GM12878 (cell line): ENCODE data around the gene TPGS1. TPM values are rescaled to one million over a fixed set of nuclear protein-coding genes. Genes with fewer than 3 reads are reported as not detected.

Experiments used
- ATAC-seq: fragments of 200-7000 bp; cut with Tn5 transposase; 3 replicates; pipeline ENCODE4 v1.9.1; 2020; ENCODE audit warnings: mild to moderate bottlenecking, moderate library complexity
- BruUV-seq: library from RNA; stranded (reverse); fragments of 400-500 nt; replicated peaks from 2 replicates; lab custom pipeline; 2021; lab: Mats Ljungman, UMichigan
- CTCF ChIA-PET: fragments of 300-600 bp; sonication (Branson Sonifier 250); formaldehyde crosslinking; extraction: SDS; loops from one replicate; lab custom pipeline; 2021; ENCODE audit warnings: inconsistent platforms; lab: Yijun Ruan, JAX
- POLR2A ChIA-PET: fragments of 350-600 bp; formaldehyde crosslinking; extraction: SDS; loops from one replicate; lab custom pipeline; 2021; ENCODE audit warnings: inconsistent platforms; lab: Charles Lee
- RAD21 ChIA-PET: fragments of 300-600 bp; sonication (Branson Sonifier 250); formaldehyde crosslinking; loops from one replicate; lab custom pipeline; 2023; ENCODE audit warnings: antibody characterized with exemption; ENCODE audit not compliant: unreplicated experiment; lab: Charles Lee
- SMC1A ChIA-PET: fragments of 300-600 bp; sonication (Branson Sonifier 250); formaldehyde crosslinking; loops from one replicate; lab custom pipeline; 2023; ENCODE audit not compliant: unreplicated experiment, uncharacterized antibody; lab: Charles Lee
- DNase-seq: peaks from one replicate; pipeline ENCODE4 v3.0.0-alpha.2; 2011; ENCODE audit warnings: low read depth, low spot score
- FAIRE-seq: peaks from 3 replicates; lab custom pipeline; 2011; peaks lifted over from hg19 to GRCh38; lab: Jason Lieb, UNC
- H2AFZ ChIP-seq: 2 replicates; pipeline ENCODE4 v1.6.0; 2011; ENCODE audit warnings: low read depth, low read length, control low read depth; ENCODE audit not compliant: control insufficient read depth
- H3K27ac ChIP-seq: 2 replicates; pipeline ENCODE4 v1.5.1; 2011; ENCODE audit warnings: control low read depth; ENCODE audit not compliant: control insufficient read depth, insufficient read depth
- H3K27me3 ChIP-seq, 2 experiments: replicated peaks in 1 of 2; 2 replicates each; pipeline versions ENCODE4 v1.6.0 to v1.6.1; 2011; ENCODE audit warnings: low read length in 1 of 2; ENCODE audit not compliant: control insufficient read depth in 2 of 2, insufficient read depth in 2 of 2
- H3K36me3 ChIP-seq, 2 experiments: 2 replicates each; pipeline ENCODE4 v1.5.1; 2011; ENCODE audit warnings: low read length in 1 of 2; ENCODE audit not compliant: control insufficient read depth in 2 of 2, insufficient read depth in 2 of 2
- H3K4me1 ChIP-seq: 2 replicates; pipeline ENCODE4 v1.6.1; 2011; ENCODE audit warnings: mild to moderate bottlenecking, low read length, moderate library complexity, mixed read lengths; ENCODE audit not compliant: control insufficient read depth, insufficient read depth
- H3K4me2 ChIP-seq: 2 replicates; pipeline ENCODE4 v1.6.0; 2011; ENCODE audit warnings: control low read depth; ENCODE audit not compliant: control insufficient read depth, insufficient read depth
- H3K4me3 ChIP-seq: fragments of 200-600 bp; sonication (generic); 2 replicates; pipeline ENCODE4 v1.5.1; 2016
- H3K79me2 ChIP-seq: 2 replicates; pipeline ENCODE4 v1.6.0; 2011; ENCODE audit warnings: low read length; ENCODE audit not compliant: control insufficient read depth, insufficient read depth
- H3K9ac ChIP-seq: 2 replicates; pipeline ENCODE4 v1.8.0; 2011; ENCODE audit warnings: low read length, control low read depth, mixed read lengths; ENCODE audit not compliant: control insufficient read depth, insufficient read depth
- H3K9me3 ChIP-seq: replicated peaks from 3 replicates; pipeline ENCODE4 v1.5.1; 2011; ENCODE audit warnings: mild to moderate bottlenecking, low read length; ENCODE audit not compliant: control insufficient read depth, insufficient read depth
- H4K20me1 ChIP-seq: 2 replicates; pipeline ENCODE4 v1.6.0; 2011; ENCODE audit not compliant: control insufficient read depth, insufficient read depth
- BRCA1 ChIP-seq: IDR thresholded peaks from 2 replicates; pipeline ENCODE4 v1.6.1; 2011; ENCODE audit warnings: low read depth, low read length, improper control_type of control experiment
- EGR1 ChIP-seq, 2 experiments: IDR thresholded peaks; 1 replicate in 1 of 2; 2 replicates in 1 of 2; pipeline ENCODE4 v1.6.1; 2011 to 2012; ENCODE audit warnings: low read depth in 2 of 2, low read length in 2 of 2, borderline replicate concordance in 1 of 2, mild to moderate bottlenecking in 1 of 2, moderate library complexity in 1 of 2
- MEF2A ChIP-seq: IDR thresholded peaks from 2 replicates; pipeline ENCODE4 v1.6.1; 2011; ENCODE audit warnings: low read depth, mild to moderate bottlenecking, low read length, moderate library complexity; ENCODE audit not compliant: insufficient read depth
- MYC ChIP-seq: IDR thresholded peaks from 2 replicates; pipeline ENCODE4 v1.6.1; 2011; ENCODE audit warnings: mild to moderate bottlenecking, low read length, moderate library complexity, inconsistent platforms; ENCODE audit not compliant: insufficient read depth, insufficient replicate concordance, insufficient read length, severe bottlenecking
- NBN ChIP-seq: fragments of 450-650 bp; IDR thresholded peaks from 2 replicates; pipeline ENCODE4 v1.6.1; 2016
- PKNOX1 ChIP-seq: fragments of 450-650 bp; IDR thresholded peaks from 2 replicates; pipeline ENCODE4 v1.6.1; 2016; ENCODE audit warnings: mild to moderate bottlenecking
- PML ChIP-seq: IDR thresholded peaks from 2 replicates; pipeline ENCODE4 v1.6.1; 2012; ENCODE audit warnings: low read length, inconsistent platforms
- STAT3 ChIP-seq: IDR thresholded peaks from 2 replicates; pipeline ENCODE4 v1.6.1; 2011; ENCODE audit warnings: low read depth, low read length, improper control_type of control experiment
- TAF1 ChIP-seq: IDR thresholded peaks from 2 replicates; pipeline ENCODE4 v1.6.1; 2011; ENCODE audit warnings: mild to moderate bottlenecking, low read depth, low read length, borderline replicate concordance
- TARDBP ChIP-seq: IDR thresholded peaks from 2 replicates; pipeline ENCODE4 v1.6.1; 2016; ENCODE audit warnings: borderline replicate concordance
- ZNF384 ChIP-seq: IDR thresholded peaks from 2 replicates; pipeline ENCODE4 v1.6.1; 2012; ENCODE audit warnings: low read depth, mild to moderate bottlenecking, low read length, improper control_type of control experiment, borderline replicate concordance
- ZNF622 ChIP-seq: fragments of 450-650 bp; IDR thresholded peaks from 2 replicates; pipeline ENCODE4 v1.6.1; 2017; ENCODE audit warnings: mild to moderate bottlenecking, inconsistent platforms
- WGBS: methylation state at CpG from one replicate; pipeline ENCODE4 v1.1.6; 2016; ENCODE audit warnings: low lambda C conversion rate; ENCODE audit not compliant: insufficient replicate concordance, insufficient coverage; ENCODE audit errors: missing lambda C conversion rate; 5-methylcytosine and 5-hydroxymethylcytosine counted together
- in situ Hi-C: fragments of 300-500 bp; cut with MboI; formaldehyde crosslinking; loops from 9 replicates; pipeline ENCODE4 v1.14.3; 2018; ENCODE audit warnings: mixed read lengths
- intact Hi-C: fragments of 100-400 bp; cut with micrococcal nuclease; formaldehyde crosslinking; loops from one replicate; pipeline ENCODE4 v1.14.2; 2022; ENCODE audit not compliant: unreplicated experiment
- polyA plus RNA-seq, 11 experiments: library from polyadenylated mRNA; depleted of rRNA in 4 of 11; unstranded in 6 of 11; stranded (reverse) in 5 of 11; fragments of >200 nt; fragmentation: Nextera tagmentation in 4 of 11; fragmentation: Illumina TruSeq in 1 of 11; extraction: Ambion mirVana in 4 of 11; extraction: Trizol in 1 of 11; gene quantifications; 1 replicate in 1 of 11; 2 replicates in 10 of 11; pipeline versions ENCODE4 v1.2.1 to v1.2.3, GENCODE V29; 2011 to 2016; ENCODE audit warnings: inconsistent platforms in 2 of 11, missing spikeins in 2 of 11, low read depth in 1 of 11
- total RNA-seq, 4 experiments: library from RNA; depleted of rRNA in 3 of 4; stranded (reverse); fragments of >200 nt in 3 of 4; fragmentation: Illumina TruSeq in 1 of 4; extraction: Trizol in 1 of 4; gene quantifications; 2 replicates each; pipeline versions ENCODE4 v1.2.1 to v1.2.3, GENCODE V29; 2013 to 2021
- TF ChIP-seq, protein P1 (sequence below): fragments of 450-650 bp; formaldehyde crosslinking; IDR thresholded peaks from 2 replicates; pipeline ENCODE4 v1.4.0; 2020; ENCODE audit warnings: mild to moderate bottlenecking, moderate library complexity

Gene TPGS1
- total and polyA plus RNA-seq, 10 of the 15 experiments (the other 5 are each of a cell fraction or from before 2014, with no cell fraction given): 0.24 to 24.7 (median 7.7) TPM; not detected in 2

DNA sequence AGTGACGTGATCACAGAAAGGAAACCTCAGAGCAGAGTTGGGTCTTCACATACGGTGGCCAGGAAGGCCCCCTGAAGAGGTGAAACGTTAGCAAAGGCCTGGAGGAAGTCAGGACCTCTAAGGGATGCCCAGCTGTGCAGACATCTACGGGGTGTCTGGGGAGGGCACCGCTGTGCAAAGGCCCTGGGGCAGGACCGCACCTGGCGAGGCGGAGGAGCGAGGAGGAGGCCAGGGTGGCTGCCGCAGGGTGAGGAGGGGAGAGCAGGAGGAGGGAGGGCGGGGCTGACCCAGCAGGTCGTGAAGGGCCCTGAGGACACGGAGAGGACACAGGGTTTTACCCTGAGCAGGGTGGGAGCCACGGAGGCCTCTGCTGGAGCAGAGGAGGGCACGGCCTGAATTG is 22.8 kb upstream of the TPGS1 start:
- Histone ChIP-seq H3K9ac (no peak overlapping the region), H3K4me2 (no peak overlapping the region), H3K4me1 (no peaks in the 10 kb centered on the region), H2AFZ (no peak overlapping the region)
- RAD21 ChIA-PET: no interaction called here
- no peak for TF ChIP-seq PML
- no peak for TF ChIP-seq BRCA1
- no peak for TF ChIP-seq ZNF384
- TF ChIP-seq, protein P1, sequence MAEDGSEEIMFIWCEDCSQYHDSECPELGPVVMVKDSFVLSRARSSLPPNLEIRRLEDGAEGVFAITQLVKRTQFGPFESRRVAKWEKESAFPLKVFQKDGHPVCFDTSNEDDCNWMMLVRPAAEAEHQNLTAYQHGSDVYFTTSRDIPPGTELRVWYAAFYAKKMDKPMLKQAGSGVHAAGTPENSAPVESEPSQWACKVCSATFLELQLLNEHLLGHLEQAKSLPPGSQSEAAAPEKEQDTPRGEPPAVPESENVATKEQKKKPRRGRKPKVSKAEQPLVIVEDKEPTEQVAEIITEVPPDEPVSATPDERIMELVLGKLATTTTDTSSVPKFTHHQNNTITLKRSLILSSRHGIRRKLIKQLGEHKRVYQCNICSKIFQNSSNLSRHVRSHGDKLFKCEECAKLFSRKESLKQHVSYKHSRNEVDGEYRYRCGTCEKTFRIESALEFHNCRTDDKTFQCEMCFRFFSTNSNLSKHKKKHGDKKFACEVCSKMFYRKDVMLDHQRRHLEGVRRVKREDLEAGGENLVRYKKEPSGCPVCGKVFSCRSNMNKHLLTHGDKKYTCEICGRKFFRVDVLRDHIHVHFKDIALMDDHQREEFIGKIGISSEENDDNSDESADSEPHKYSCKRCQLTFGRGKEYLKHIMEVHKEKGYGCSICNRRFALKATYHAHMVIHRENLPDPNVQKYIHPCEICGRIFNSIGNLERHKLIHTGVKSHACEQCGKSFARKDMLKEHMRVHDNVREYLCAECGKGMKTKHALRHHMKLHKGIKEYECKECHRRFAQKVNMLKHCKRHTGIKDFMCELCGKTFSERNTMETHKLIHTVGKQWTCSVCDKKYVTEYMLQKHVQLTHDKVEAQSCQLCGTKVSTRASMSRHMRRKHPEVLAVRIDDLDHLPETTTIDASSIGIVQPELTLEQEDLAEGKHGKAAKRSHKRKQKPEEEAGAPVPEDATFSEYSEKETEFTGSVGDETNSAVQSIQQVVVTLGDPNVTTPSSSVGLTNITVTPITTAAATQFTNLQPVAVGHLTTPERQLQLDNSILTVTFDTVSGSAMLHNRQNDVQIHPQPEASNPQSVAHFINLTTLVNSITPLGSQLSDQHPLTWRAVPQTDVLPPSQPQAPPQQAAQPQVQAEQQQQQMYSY (CRISPR knock-in tag): no peak
- TF ChIP-seq EGR1 (IDR thresholded peaks at IDR 0.05; ENCODE audit: borderline replicate concordance in 1 of 2, low read depth in 2 of 2, low read length in 2 of 2): no peak
- no peak for TF ChIP-seq ZNF622
- no peak for TF ChIP-seq TAF1
- no peak for TF ChIP-seq PKNOX1
- TF ChIP-seq MEF2A: no peak
- no peak for TF ChIP-seq TARDBP
- TF ChIP-seq STAT3: no peak
- no peak for TF ChIP-seq MYC
- TF ChIP-seq NBN: no peak
- TF ChIP-seq, all 136 proteins: peak for 0
- Histone ChIP-seq H3K27ac (no peak overlapping the region), H3K27me3 (no peaks in the 10 kb centered on the region), H4K20me1 (no peaks in the 10 kb centered on the region), H3K79me2 (no peaks in the 10 kb centered on the region), H3K36me3 (no peaks in the 10 kb centered on the region), H3K4me3 (no peak overlapping the region), H3K9me3 (no peaks in the 10 kb centered on the region; the same call in 2 of the 3 replicates)
- ATAC-seq (no peak), FAIRE-seq (no peak), DNase-seq (no peak)
- BruUV-seq: no TSS peak
- ChIA-PET CTCF (no interaction called here), SMC1A (no interaction called here), POLR2A (no interaction called here)
- in situ Hi-C loops: no loop called here
- WGBS: 36% methylated on average over 10 of the region's 15 CpGs
- intact Hi-C loops: no loop called here
